GM12878 (cell line): ENCODE data around the gene IL19. TPM values are rescaled to one million over a fixed set of nuclear protein-coding genes. Genes with fewer than 3 reads are reported as not detected.

Experiments
- ATF2 ChIP-seq: IDR thresholded peaks from 2 replicates; pipeline ENCODE4 v1.6.1; 2012; ENCODE audit warnings: low read length, inconsistent platforms
- BMI1 ChIP-seq: fragments of 450-650 bp; IDR thresholded peaks from 2 replicates; pipeline ENCODE4 v1.6.1; 2016; ENCODE audit warnings: mild to moderate bottlenecking, moderate library complexity, borderline replicate concordance
- CHD1 ChIP-seq: IDR thresholded peaks from 2 replicates; pipeline ENCODE4 v1.6.1; 2012; ENCODE audit warnings: low read depth, low read length, improper control_type of control experiment
- CREB1 ChIP-seq: IDR thresholded peaks from 2 replicates; pipeline ENCODE4 v1.6.1; 2012; ENCODE audit warnings: low read depth, mild to moderate bottlenecking, inconsistent platforms
- CUX1 ChIP-seq: IDR thresholded peaks from 2 replicates; pipeline ENCODE4 v1.6.1; 2012; ENCODE audit warnings: improper control_type of control experiment, low read depth, low read length; ENCODE audit not compliant: insufficient replicate concordance
- GABPA ChIP-seq: IDR thresholded peaks from 2 replicates; pipeline ENCODE4 v1.6.1; 2014; ENCODE audit warnings: antibody characterized with exemption, low read depth, mild to moderate bottlenecking, inconsistent platforms
- HDGF ChIP-seq: fragments of 450-650 bp; IDR thresholded peaks from 2 replicates; pipeline ENCODE4 v1.6.1; 2016; ENCODE audit warnings: antibody characterized with exemption
- KLF5 ChIP-seq: fragments of 450-650 bp; IDR thresholded peaks from 2 replicates; pipeline ENCODE4 v1.6.1; 2014; ENCODE audit warnings: mild to moderate bottlenecking; ENCODE audit not compliant: partially characterized antibody
- RUNX3 ChIP-seq: IDR thresholded peaks from 2 replicates; pipeline ENCODE4 v1.6.1; 2012; ENCODE audit warnings: low read length, inconsistent platforms
- SIN3A ChIP-seq: IDR thresholded peaks from 2 replicates; pipeline ENCODE4 v1.6.1; 2012; ENCODE audit warnings: low read depth, low read length, improper control_type of control experiment
- SRF ChIP-seq, 2 experiments: IDR thresholded peaks; 2 replicates each; pipeline ENCODE4 v1.6.1; 2011; ENCODE audit warnings: low read depth in 2 of 2, low read length in 2 of 2, mild to moderate bottlenecking in 1 of 2, moderate library complexity in 1 of 2
- TBL1XR1 ChIP-seq: IDR thresholded peaks from 2 replicates; pipeline ENCODE4 v1.6.1; 2012; ENCODE audit warnings: low read depth, low read length, improper control_type of control experiment
- ZNF592 ChIP-seq: fragments of 450-650 bp; IDR thresholded peaks from 2 replicates; pipeline ENCODE4 v1.6.1; 2017; ENCODE audit warnings: mild to moderate bottlenecking, moderate library complexity
- ZNF687 ChIP-seq: fragments of 450-650 bp; IDR thresholded peaks from 2 replicates; pipeline ENCODE4 v1.6.1; 2017; ENCODE audit warnings: mild to moderate bottlenecking, moderate library complexity
- ZSCAN29 ChIP-seq: fragments of 450-650 bp; IDR thresholded peaks from 2 replicates; pipeline ENCODE4 v1.6.1; 2017; ENCODE audit warnings: mild to moderate bottlenecking, moderate library complexity
- polyA plus RNA-seq, 11 experiments: library from polyadenylated mRNA; depleted of rRNA in 4 of 11; unstranded in 6 of 11; stranded (reverse) in 5 of 11; fragments of >200 nt; fragmentation: Nextera tagmentation in 4 of 11; fragmentation: Illumina TruSeq in 1 of 11; extraction: Ambion mirVana in 4 of 11; extraction: Trizol in 1 of 11; gene quantifications; 1 replicate in 1 of 11; 2 replicates in 10 of 11; pipeline versions ENCODE4 v1.2.1 to v1.2.3, GENCODE V29; 2011 to 2016; ENCODE audit warnings: inconsistent platforms in 2 of 11, missing spikeins in 2 of 11, low read depth in 1 of 11
- total RNA-seq, 4 experiments: library from RNA; depleted of rRNA in 3 of 4; stranded (reverse); fragments of >200 nt in 3 of 4; fragmentation: Illumina TruSeq in 1 of 4; extraction: Trizol in 1 of 4; gene quantifications; 2 replicates each; pipeline versions ENCODE4 v1.2.1 to v1.2.3, GENCODE V29; 2013 to 2021

The IL19 gene
- total and polyA plus RNA-seq, 10 of the 15 experiments (the other 5 are each of a cell fraction or from before 2014, with no cell fraction given) = 0.10 to 0.73 (median 0.28) TPM; not detected in 6

GRCh38 chr1:206803221-206803730 lies 32.7 kb downstream of the IL19 start (continued):
- peak; percentile 73 for TF ChIP-seq CUX1
- peak; percentile 94 for TF ChIP-seq CREB1
- peak; percentile 73; the same call in 1 of the 2 replicates for TF ChIP-seq BMI1
- TF ChIP-seq GABPA = peak; percentile 77
- TF ChIP-seq ATF2 = peak; percentile 99
- TF ChIP-seq ZNF687 = peak; percentile 58; the same call in 1 of the 2 replicates
- no peak for TF ChIP-seq ZSCAN29
- peak; percentile 94 for TF ChIP-seq KLF5
- TF ChIP-seq RUNX3 = peak; percentile 99
- no peak for TF ChIP-seq SIN3A
- TF ChIP-seq CHD1 = no peak
- peak; percentile 54; the same call in 1 of the 2 replicates for TF ChIP-seq ZNF592
- TF ChIP-seq SRF (IDR thresholded peaks at IDR 0.05; ENCODE audit: low read depth in 2 of 2, low read length in 2 of 2) = peak in 1 of 2 experiments; percentile 50; a peak in 1 of 4 replicates
- TF ChIP-seq HDGF = peak; percentile 47; the same call in 1 of the 2 replicates
- TF ChIP-seq TBL1XR1 = peak; percentile 100
